HG03108 (cell line): ENCODE data around the gene ARID3B.
"Not testable (repeated sequence)": the region's sequence is repeated elsewhere in the genome, so short reads cannot be mapped to it uniquely, and the experiment has no call there.

Experiments used
- ATAC-seq: cut with Tn5 transposase; IDR thresholded peaks from one replicate; pipeline ENCODE4 v1.9.1; 2021; ENCODE audit warnings: moderate library complexity; ENCODE audit not compliant: unreplicated experiment

The ARID3B gene

GRCh38 chr15:74564182-74564581 lies 23.2 kb downstream of the ARID3B start:
- ATAC-seq, result no peak

GRCh38 chr15:74565381-74566085 lies 24.5 kb downstream of the ARID3B start:
- no peak for ATAC-seq

- ATAC-seq, result no peak
Observed at GRCh38 chr15:74568594-74568993, 27.6 kb downstream of the ARID3B start.

GRCh38 chr15:74569731-74570070 lies 28.7 kb downstream of the ARID3B start:
- no peak for ATAC-seq

GRCh38 chr15:74571191-74571590 lies 30.2 kb downstream of the ARID3B start:
- ATAC-seq, result no peak

GRCh38 chr15:74573987-74574386 lies 33.0 kb downstream of the ARID3B start:
- ATAC-seq, result no peak

GRCh38 chr15:74578496-74578994 lies 37.5 kb downstream of the ARID3B start:
- ATAC-seq, result no peak

GRCh38 chr15:74579001-74579400 lies 38.0 kb downstream of the ARID3B start:
- ATAC-seq, result no peak

- ATAC-seq, result no peak
Observed at GRCh38 chr15:74580538-74581350, 39.7 kb downstream of the ARID3B start.

GRCh38 chr15:74584204-74584603 lies 43.2 kb downstream of the ARID3B start:
- ATAC-seq, result no peak

GRCh38 chr15:74584779-74585178 lies 43.8 kb downstream of the ARID3B start:
- ATAC-seq, result no peak

GRCh38 chr15:74585191-74585590 lies 44.2 kb downstream of the ARID3B start:
- no peak for ATAC-seq

- no peak for ATAC-seq
Observed at GRCh38 chr15:74585857-74586256, 44.8 kb downstream of the ARID3B start.

GRCh38 chr15:74589826-74590225 lies 48.8 kb downstream of the ARID3B start:
- no peak for ATAC-seq

- ATAC-seq, result no peak
Observed at GRCh38 chr15:74592222-74592621, 51.2 kb downstream of the ARID3B start.

GRCh38 chr15:74593122-74593521 lies 52.1 kb downstream of the ARID3B start:
- no peak for ATAC-seq

- ATAC-seq, result no peak
Observed at GRCh38 chr15:74594455-74594854, 53.4 kb downstream of the ARID3B start.

GRCh38 chr15:74595271-74595670 lies 54.3 kb downstream of the ARID3B start:
- ATAC-seq, result no peak

- ATAC-seq, result not testable (repeated sequence)
Observed at GRCh38 chr15:74596736-74597135, 55.7 kb downstream of the ARID3B start.

- not testable (repeated sequence) for ATAC-seq
Observed at GRCh38 chr15:74597146-74597705, 56.2 kb downstream of the ARID3B start.

- peak; percentile 90 for ATAC-seq
Observed at GRCh38 chr15:74598126-74598842, 57.3 kb downstream of the ARID3B start.
